GM19043 (cell line): ENCODE data around the gene LRRC1.
"Not testable (repeated sequence)": the region's sequence is repeated elsewhere in the genome, so short reads cannot be mapped to it uniquely, and the experiment has no call there.

Source experiments
- ATAC-seq: cut with Tn5 transposase; IDR thresholded peaks from one replicate; pipeline ENCODE4 v1.9.1; 2021; ENCODE audit warnings: low read depth; ENCODE audit not compliant: unreplicated experiment

LRRC1 gene

DNA sequence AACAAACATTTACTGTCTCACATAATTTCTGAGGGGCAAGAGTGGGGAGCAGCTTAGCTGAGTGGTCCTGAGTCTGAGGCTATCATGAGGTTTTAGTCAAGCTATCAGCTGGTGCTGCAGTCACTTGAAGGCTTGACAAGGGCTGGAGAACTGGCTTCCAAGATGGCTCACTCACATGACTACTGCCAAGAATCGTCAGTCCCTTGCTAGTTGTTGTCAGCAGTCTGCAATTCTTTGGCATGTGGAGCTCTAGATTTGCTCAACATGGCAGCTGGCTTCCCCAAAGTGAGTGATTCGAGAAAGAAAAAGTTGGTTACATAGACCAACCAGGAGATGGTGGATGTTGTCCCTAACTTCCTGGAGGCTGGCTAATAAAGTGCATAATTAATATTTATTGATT, 2.8 kb upstream of the LRRC1 start:
- ATAC-seq, result no peak

DNA sequence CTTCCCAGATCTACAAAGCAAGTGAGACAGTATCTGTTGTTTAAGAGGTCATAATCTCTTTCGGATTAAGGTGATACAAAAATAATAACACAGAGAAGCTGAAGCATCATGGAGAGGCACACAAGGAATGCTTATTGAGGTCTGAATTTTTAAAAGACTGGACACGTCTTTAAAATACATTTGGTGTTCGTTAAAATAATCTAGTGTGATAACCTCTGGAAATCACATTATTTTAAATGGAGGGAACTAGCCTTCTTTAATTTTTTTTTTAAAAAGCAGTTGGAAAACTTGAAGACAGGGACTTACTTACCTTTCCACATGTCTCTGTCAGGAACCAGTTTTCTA, 1.9 kb upstream of the LRRC1 start:
- ATAC-seq, result no peak

DNA sequence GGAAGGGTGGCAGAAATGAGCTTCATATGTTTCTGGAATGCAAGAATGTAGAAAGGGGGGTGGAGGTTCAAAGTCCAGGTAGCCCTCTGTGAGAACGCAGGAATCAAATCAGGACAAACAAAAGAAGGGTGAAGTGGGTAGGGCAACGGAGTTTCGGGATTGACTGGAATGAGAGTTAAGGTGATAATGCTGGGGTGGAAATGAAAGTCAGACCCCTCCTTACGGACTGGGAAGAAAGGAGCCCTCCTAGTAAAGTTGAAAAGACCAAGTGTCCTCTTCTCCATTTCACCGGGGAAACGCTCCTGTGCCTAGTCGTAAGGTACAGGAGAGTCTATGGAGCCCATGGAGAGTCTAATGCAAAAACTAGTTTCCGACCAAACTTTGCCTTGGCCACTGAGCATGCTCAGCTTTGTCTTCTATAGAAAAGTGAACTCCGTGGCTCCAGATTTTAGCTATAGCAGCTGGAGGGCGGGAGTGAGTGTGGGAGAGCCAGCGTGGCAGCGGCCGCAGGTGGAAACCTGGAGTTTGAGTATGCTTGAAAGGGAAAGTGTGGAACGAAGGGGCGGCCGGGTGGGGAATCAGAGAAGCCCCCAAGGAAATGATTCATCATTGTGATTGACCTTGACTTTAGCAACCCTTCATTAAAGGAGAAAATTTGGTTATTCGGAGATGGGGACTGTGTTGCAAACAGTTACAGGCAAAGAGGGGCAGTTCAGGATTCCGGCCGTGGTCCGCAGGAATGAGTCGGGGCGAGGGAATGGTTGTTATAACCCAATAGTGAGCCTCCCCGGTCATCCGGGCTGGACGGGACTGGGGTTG, 1.3 kb upstream of the LRRC1 start:
- ATAC-seq, result peak; percentile 32

DNA sequence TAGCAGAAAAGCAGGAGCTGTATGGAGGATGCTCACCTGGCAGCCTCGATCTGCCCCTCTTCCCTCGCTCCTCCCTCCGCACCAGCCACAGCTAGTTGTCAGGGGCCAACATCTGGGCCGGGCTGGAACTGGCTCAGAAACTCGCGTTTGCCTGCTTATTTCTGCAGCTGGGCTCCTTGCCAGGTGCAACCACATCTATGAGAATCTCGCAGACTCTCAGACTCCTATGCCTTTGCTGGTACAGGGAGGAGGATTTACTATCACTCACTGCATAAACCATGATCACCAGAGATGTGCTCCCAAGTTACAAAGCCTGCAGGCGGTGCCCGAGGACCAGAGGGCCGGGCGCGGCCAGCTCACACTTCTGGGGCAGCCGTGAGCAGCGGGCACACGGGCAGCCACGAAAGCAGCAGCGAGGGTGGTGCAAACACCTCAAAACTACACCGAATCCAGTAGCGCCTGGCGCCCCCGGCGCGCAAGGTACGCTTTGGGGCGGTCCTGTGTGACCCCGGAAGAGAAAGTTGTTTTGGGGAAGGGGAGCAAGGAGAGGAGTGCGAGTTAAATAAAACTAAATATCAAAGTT, 577 bp upstream of the LRRC1 start:
- peak; percentile 49 for ATAC-seq

DNA sequence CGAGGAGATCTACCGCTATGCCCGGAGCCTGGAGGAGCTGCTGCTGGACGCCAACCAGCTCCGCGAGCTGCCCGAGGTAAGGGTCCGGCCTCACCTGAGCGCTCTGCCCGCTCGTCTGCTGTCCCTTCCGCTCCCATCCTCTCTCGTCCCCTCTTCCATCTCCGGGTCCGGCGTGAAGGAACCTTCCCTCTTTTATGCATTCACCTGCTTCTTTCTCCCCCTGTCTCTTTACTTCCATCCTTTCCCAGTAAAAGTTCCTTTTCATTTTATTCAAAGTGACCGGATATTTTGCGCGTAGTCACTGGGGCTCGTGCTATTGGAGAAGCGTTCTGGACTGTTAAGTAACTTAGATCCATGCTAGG, 516 bp downstream of the LRRC1 start:
- ATAC-seq, result no peak

DNA sequence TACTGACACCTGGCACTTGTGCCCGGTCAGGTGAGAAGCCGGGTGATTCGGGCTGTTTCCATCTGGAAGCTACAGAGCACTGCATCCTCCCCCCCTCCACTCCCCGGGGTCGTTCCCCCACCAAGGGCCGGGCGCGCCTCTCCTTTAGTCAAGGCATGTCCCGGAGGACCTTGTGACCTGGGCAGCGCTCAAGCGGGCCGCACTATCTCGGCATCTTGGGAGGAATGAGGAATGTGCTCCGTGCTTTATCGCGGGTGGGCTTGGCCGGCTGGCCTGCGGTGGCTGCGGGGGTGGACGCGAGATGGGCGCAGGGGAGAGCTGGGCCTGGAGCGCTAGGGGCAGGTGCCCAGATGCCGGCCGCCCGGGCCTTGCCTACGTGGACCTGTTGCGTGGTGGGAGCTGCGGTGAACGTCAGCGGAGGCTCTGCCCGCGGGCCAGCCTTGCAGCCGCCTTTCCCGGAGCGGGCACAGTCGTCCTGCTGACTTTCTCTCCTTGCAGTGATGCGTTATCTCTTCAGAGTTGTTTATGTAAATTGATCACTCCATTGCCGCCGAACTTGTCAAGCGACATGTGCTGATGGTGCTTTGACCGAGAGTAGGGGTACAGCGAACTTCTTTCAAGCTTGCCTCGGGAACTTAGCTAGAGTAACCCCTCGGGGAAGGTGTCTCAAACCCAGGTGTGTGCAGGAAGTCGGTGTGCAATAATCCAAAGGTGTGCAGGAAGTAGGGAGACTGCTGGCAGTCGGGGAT, 1.1 kb downstream of the LRRC1 start:
- no peak for ATAC-seq

DNA sequence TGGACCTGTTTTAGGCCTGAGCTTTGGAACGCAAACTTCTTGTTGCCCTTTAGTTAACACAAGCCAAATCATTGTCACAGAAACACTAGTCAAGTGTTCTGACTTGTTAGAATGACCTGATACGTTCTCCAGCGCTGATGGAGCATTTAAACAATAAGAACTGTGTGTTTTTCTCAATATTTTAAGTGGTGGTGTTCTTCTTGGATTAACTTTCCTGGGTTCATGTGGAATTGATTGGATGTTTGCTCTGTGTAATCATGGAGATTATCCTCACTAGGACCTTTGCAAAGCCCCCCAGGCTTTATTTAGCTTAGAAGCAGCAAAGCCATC, 1.6 kb downstream of the LRRC1 start:
- ATAC-seq, result no peak

DNA sequence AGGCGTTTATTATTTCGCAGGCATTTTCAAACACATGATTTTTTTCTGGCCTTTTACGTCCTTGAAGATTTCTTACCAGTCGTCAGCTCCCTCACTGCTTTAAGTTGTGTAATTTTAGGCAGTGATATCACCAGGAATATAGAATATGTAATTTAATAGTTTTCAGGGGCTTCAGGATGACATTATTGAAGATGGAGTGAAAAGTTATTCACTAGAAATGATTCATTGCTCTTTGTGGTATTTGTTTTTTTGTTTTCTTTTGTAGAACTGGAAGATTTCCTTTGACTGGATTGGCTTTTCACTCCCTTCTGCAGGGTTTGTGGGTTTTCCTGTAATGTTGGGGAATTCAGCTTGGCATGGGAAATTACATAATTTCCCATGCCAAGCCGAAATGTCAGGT, 2.0 kb downstream of the LRRC1 start:
- ATAC-seq, result no peak

DNA sequence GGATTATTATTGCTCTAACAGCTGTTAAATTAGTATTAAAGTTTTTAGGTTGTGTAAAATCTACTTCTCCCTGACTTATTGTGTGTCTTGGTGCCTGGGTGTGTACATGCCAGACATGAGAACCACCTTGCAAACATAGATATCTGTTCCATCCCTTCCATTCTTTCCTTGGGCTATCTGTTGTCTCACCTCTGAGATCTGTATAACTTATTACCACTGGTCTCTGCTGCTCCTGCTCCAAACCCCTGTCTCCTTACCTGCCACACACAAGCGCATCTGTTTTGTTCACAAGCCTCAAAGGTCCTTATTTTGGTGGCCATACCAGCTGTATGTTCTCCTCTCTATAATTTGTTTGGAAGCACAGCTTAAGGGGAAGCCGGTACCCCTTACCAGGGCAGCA, 2.5 kb downstream of the LRRC1 start:
- ATAC-seq, result no peak

DNA sequence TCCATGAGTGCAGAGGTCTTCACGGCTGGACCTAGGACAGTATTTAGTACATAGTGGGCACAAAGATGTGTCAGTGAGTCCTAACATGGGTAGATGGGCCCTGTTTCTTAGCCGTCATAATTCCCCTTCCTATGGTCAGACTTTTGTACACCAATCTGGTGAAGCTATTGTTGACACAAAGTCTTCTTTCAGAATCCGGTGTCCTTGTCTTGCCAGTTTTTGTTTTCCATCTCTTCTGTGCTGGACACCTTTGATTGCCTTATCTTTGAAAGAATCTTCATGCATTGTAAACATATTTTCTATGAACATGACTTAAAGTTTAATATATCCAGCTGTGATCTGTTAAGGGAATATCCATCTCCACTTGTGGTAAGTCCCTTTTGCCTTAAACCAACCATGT, 4.5 kb downstream of the LRRC1 start:
- no peak for ATAC-seq

DNA sequence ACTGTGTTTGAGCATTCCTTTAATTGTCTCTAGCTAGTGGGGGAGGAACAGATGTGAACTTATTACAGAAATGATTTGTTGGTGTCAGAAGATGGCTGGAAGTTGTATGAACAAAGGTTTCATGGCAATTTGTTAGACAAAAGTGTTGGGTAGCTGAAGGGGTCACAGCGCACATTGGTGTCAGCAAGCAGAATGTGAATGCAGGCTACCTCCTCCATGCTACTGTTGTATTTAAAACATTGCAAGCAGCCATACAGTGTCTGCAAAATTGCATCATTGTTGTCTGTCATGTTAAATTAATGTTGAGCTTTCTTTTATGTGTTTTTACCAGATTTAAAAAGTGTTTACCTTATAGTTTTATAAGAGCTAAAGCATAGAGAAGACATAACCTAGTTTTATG, 6.2 kb downstream of the LRRC1 start:
- no peak for ATAC-seq

DNA sequence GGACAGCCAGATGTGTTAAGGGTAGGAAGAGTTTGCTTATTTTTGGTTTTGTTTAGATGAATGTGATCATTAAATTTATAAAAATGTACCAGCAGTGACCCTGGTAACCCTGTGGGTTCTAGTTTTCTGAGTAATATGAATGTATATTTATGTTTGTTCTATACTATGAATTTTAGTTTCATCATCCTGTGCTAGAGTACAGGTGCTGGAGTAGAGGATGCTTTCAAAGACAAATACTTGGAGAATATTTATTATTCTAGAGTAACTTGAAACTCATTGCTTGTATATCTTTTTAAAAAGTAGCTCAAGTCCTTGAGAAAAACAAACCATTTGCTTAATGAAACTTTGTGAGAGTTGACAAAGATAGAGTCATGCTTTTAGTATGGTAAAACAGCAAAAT, 7.8 kb downstream of the LRRC1 start:
- no peak for ATAC-seq

DNA sequence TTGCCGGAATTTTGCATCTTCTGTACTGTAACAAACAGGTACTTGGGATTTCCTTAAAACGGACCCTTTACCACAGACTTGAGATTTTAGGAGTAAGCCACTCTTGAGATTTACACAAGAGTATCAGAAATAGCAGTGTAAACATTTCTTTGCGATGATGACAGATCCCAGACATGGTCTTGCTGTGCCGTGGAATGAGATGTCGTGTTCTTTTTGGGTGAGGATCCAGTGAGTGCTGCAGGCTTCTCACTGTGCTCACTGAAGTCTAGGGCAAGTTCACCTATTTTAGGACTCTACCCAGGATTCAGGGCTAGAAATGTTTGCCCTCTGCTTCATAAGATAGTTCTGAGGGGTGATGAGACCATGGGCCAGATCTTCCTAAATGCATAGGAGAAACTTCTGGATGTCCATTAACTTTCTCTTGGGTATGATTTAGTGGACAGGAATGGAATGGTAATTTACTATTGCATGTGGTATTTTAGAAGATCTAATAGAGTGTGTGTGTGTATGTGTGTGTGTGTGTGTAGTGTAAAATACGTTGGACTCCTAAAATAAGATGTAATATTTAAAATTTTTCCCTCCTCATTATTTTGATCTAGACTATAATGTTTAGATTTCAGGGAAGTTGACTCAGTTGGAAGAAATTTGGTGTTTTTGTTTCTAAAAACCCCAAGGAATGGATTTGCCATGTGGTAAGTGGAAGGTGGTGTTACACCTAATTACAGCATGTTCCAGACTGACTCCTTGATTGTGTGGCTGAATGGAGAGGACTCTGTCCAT, 8.5 kb downstream of the LRRC1 start:
- ATAC-seq, result no peak

DNA sequence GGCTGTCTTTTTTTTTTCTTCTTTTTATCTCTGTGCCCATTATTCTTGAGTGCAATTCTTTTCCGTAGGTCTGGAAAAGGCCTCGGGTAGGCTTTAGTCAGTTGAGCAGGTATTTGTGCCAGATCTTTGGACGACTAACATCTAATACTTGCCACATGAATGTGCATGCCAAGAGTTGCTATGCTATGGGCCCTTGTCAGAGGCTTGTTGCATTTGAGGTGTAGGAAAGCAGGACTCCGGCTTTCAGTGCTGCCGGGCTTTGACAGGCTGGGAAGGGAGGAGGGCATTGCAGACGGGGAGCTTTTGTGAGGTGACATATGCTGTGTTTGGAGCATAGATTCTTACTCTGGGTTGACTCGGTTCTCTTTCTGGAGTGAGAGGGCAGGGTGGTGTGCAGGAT, 10.2 kb downstream of the LRRC1 start:
- no peak for ATAC-seq

DNA sequence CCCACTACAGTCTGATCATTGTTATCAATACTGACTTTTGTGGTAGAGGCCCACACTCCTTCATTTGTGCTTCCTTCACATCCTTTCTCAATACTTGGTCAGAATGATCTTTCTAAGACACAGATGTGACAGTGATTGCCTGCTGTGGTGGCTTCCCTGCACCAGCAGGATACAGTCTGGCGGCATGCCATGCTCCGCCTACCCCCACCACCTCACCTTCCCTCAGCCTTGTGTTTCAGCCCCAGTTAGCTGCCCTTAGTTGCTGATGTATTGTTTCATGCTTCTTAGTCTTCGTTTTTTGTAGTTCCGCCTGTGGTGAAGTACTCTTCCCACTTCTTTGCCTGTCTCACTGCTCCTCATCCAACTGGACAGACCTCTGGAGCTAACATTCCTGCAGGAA, 10.9 kb downstream of the LRRC1 start:
- no peak for ATAC-seq

DNA sequence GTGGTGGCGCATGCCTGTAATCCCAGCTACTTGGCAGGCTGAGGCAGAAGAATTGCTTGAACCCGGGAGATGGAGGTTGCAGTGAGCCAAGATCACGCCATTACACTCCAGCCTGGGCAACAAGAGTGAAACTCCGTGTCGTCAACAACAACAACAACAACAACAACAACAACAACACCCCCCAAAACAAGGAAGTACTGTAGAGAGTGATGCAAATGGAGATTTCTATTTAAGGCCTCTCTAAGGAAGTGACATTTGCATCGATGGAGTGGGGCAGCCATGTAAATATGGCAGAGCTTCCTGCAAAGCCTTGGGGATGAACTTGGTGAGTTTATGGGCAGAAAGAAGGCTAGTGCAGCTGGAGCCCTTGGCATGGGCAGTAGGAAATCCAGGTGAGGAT, 12.8 kb downstream of the LRRC1 start:
- not testable (repeated sequence) for ATAC-seq

DNA sequence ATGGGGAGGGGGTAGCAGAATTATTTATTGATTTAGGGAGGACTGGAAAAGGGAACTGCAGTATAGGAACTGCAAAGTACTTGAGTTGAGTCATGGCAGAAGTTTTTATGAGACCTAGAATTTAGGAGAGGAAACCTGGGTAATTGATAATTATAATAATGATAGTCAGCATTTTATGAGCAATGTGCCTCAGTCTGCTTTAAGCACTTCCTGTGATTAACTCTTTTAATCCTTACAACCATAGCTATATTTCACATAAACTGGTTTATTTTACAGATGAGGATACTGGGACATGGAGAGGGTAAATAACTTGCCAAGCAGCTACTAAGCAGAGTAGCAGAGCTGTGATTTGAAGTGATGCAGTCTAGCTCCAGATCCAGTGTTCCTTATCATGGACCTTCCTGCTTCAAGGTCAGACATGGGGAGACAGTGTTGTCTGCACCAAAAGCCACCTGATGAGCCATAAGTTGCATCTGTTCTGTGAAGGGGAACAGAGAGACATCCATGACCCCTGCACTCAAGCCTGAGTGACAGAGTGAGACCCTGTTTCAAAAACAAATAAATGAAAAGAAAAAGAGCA, 13.6 kb downstream of the LRRC1 start:
- no peak for ATAC-seq

DNA sequence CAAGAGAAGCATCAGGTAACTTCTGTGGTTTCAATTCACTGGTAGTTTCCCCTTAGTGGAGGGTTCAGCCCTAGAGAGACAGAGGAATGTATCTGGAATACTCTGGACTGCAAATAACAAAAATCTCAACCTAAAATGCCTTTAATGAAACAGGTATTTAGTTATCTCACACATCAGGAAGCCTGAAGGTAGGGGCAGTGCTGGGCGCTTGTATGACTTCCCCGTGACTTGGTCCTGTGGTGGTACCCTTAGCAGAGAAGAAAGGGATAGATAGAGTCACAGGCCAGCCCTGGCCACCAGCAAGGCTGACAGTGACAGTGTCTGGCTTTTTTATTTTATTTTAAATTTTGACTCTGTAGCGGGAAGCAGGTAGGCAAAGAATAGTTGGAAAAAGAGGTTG, 14.9 kb downstream of the LRRC1 start:
- no peak for ATAC-seq

DNA sequence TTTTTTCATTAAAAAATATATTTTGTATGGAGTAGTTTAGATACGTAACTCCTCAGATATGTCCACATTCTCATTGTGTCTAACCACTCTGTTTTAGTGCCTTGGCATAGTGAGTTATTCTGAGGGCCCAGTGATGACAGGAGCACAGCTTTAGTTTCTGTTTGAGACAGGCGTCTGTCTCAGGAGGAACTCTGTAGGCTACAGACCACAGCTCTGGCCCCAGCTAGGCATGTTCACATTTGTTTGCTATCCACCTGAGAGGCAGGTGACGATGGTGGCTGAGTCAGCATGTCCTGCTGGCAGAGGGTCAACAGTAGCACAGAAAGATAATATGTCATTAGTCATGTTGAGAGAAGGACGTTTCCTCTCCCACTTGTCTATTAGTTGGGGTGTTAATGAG, 16.3 kb downstream of the LRRC1 start:
- peak; percentile 89 for ATAC-seq

DNA sequence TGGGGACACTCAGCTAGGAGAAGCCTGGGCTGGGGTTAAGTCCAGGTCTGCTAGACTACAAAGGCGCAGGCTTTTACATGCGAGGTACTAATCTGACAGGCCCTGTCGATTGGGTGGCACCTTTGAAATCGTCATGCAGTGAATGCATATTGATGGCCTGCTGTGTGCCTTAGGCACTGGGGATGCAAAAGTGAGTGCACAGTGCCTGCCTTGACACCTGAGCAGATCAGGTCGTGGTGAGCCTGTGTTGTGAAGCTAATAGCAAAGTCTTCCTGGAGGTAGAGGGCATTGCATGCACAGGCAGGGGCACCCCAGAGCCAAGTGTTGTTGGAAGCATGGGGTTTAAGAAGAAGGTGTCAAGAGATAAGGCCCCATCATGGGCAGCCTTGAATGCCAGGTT, 16.9 kb downstream of the LRRC1 start:
- no peak for ATAC-seq

DNA sequence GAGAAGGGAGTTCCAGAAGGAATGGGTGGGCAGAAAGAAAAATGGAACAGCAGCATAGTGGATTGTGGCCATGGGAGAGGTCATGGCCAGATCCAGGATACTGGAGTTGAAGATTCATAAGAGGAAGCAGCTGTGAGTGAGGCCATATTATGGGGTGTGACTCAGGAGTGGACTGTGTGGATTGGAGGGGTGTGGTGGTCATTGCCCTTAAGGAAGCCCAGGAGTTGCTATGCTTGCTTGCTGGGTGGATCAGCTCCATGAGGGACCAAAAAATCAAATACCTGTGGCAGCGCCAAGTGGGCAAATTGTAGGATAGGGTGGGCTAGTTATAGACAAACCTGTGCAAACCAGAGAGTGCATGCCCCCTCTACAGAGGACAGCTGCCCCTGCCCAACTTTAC, 18.3 kb downstream of the LRRC1 start:
- no peak for ATAC-seq
